B cell (primary cell): Measurements from ENCODE around the gene PKM. TPM values are rescaled to one million over a fixed set of nuclear protein-coding genes. Genes with fewer than 3 reads are reported as not detected.

Experiments used
- ATAC-seq: fragments of 200-7000 bp; cut with Tn5 transposase; one replicate; pipeline ENCODE4 v1.10.0; 2021; ENCODE audit warnings: low read depth, mild to moderate bottlenecking, moderate number of reproducible peaks, moderate library complexity
- CTCF ChIA-PET: fragments of 350-600 bp; sonication (Branson Sonifier 250); formaldehyde crosslinking; loops from one replicate; lab custom pipeline; 2021; ENCODE audit warnings: antibody characterized with exemption, inconsistent platforms; lab: Charles Lee
- POLR2A ChIA-PET: fragments of 350-600 bp; sonication (Branson Sonifier 250); formaldehyde crosslinking; loops from one replicate; lab custom pipeline; 2021; ENCODE audit warnings: antibody characterized with exemption; lab: Charles Lee
- DNase-seq: peaks from one replicate; pipeline ENCODE4 v3.0.0; 2013
- H2AFZ ChIP-seq: 2 replicates; pipeline ENCODE4 v1.6.1; 2012; ENCODE audit warnings: mild to moderate bottlenecking, low read depth, low read length; ENCODE audit not compliant: insufficient read depth, poor library complexity, severe bottlenecking
- H3K27ac ChIP-seq, 2 donors: 1 replicate in 1 of 2; 2 replicates in 1 of 2; pipeline ENCODE4 v1.5.1; 2012 to 2013; ENCODE audit warnings: low read length in 2 of 2, mild to moderate bottlenecking in 2 of 2, moderate library complexity in 1 of 2
- H3K27me3 ChIP-seq, 4 experiments: fragments of 200-600 bp in 1 of 4; sonication (generic) in 1 of 4; replicated peaks in 1 of 4; 1 replicate in 2 of 4; 2 replicates in 2 of 4; pipeline versions ENCODE4 v1.6.1 to v1.7.0; 2013 to 2016; ENCODE audit warnings: low read length in 3 of 4, mild to moderate bottlenecking in 2 of 4, mixed read lengths in 1 of 4, moderate library complexity in 1 of 4; ENCODE audit not compliant: insufficient read depth in 4 of 4, control insufficient read depth in 3 of 4; ENCODE audit errors: control extremely low read depth in 1 of 4
- H3K36me3 ChIP-seq, 2 experiments: replicated peaks in 1 of 2; 1 replicate in 1 of 2; 2 replicates in 1 of 2; pipeline versions ENCODE4 v1.6.1 to v1.7.1; 2013; ENCODE audit warnings: low read length in 1 of 2; ENCODE audit not compliant: insufficient read depth in 2 of 2, control insufficient read depth in 1 of 2; ENCODE audit errors: control extremely low read depth in 1 of 2, extremely low read depth in 1 of 2
- H3K4me1 ChIP-seq, 2 donors: fragments of 200-600 bp in 1 of 2; sonication (generic) in 1 of 2; 1 replicate in 1 of 2; 2 replicates in 1 of 2; pipeline versions ENCODE4 v1.5.1 to v1.6.1; 2013 to 2017; ENCODE audit warnings: low read length in 2 of 2; ENCODE audit not compliant: control insufficient read depth in 2 of 2, insufficient read depth in 2 of 2
- H3K4me2 ChIP-seq: replicated peaks from 2 replicates; pipeline ENCODE3; 2012; ENCODE audit warnings: mild to moderate bottlenecking, low read depth, low read length; ENCODE audit not compliant: poor library complexity, severe bottlenecking
- H3K4me3 ChIP-seq, 5 experiments: fragments of 200-600 bp in 1 of 5; sonication (generic) in 1 of 5; 1 replicate in 3 of 5; 2 replicates in 2 of 5; pipeline versions ENCODE4 v1.5.1 to v1.7.0; 2011 to 2016; ENCODE audit warnings: low read length in 4 of 5, mild to moderate bottlenecking in 4 of 5, low read depth in 2 of 5, control low read depth in 1 of 5, moderate library complexity in 1 of 5; ENCODE audit not compliant: insufficient read depth in 1 of 5; ENCODE audit errors: control extremely low read depth in 1 of 5, extremely low read depth in 1 of 5
- H3K79me2 ChIP-seq: fragments of 200-600 bp; sonication (generic); one replicate; pipeline ENCODE4 v1.6.0; 2016; ENCODE audit warnings: low read length; ENCODE audit not compliant: control insufficient read depth, insufficient read depth
- H3K9ac ChIP-seq: fragments of 200-600 bp; sonication (generic); 2 replicates; pipeline ENCODE4 v1.6.1; 2017; ENCODE audit warnings: mild to moderate bottlenecking, low read length, moderate library complexity
- H3K9me3 ChIP-seq, 3 donors: one replicate each; pipeline versions ENCODE4 v1.6.1 to v1.7.1; 2013; ENCODE audit warnings: low read length in 2 of 3; ENCODE audit not compliant: control insufficient read depth in 2 of 3, insufficient read depth in 1 of 3; ENCODE audit errors: control extremely low read depth in 1 of 3
- H4K20me1 ChIP-seq: 2 replicates; pipeline ENCODE4 v1.6.0; 2012; ENCODE audit warnings: mild to moderate bottlenecking, low read length; ENCODE audit not compliant: insufficient read depth, control insufficient read depth, poor library complexity, severe bottlenecking
- H3K27ac Mint-ChIP-seq: one replicate; pipeline ENCODE4 v1.8.0; 2021; ENCODE audit warnings: mixed read lengths
- H3K27me3 Mint-ChIP-seq: one replicate; pipeline ENCODE4 v1.8.0; 2021; ENCODE audit warnings: mixed read lengths
- H3K4me1 Mint-ChIP-seq: one replicate; pipeline ENCODE4 v1.8.0; 2021; ENCODE audit warnings: mixed read lengths
- H3K4me3 Mint-ChIP-seq: one replicate; pipeline ENCODE4 v1.8.0; 2021; ENCODE audit warnings: mixed read lengths
- H3K9me3 Mint-ChIP-seq: one replicate; pipeline ENCODE4 v1.8.0; 2022; ENCODE audit warnings: mixed read lengths; ENCODE audit not compliant: insufficient read depth
- EZH2 ChIP-seq: IDR thresholded peaks from 2 replicates; pipeline ENCODE4 v1.6.1; 2012; ENCODE audit warnings: borderline replicate concordance, low read depth, mild to moderate bottlenecking, moderate library complexity, low read length; ENCODE audit not compliant: insufficient read depth, poor library complexity, severe bottlenecking
- WGBS: methylation state at CpG from one replicate; pipeline ENCODE4 v1.1.5; 2013; ENCODE audit warnings: missing lambda C conversion rate; ENCODE audit not compliant: insufficient coverage; 5-methylcytosine and 5-hydroxymethylcytosine counted together
- intact Hi-C: fragments of 100-400 bp; cut with micrococcal nuclease; formaldehyde crosslinking; loops from one replicate; pipeline ENCODE4 v1.10.0; 2022
- polyA plus RNA-seq: library from polyadenylated mRNA; depleted of rRNA; stranded (reverse); fragments of >200 nt; gene quantifications from 2 replicates; pipeline ENCODE4 v1.2.3, GENCODE V29; 2012
- total RNA-seq, 2 donors: library from RNA; stranded (reverse); fragments of 120-200 nt in 1 of 2; gene quantifications; 1 replicate in 1 of 2; 2 replicates in 1 of 2; pipeline versions ENCODE4 v1.2.3 to v1.2.4, GENCODE V29; 2013 to 2022
- TF ChIP-seq, protein P1 (sequence below): fragments of 200-600 bp; IDR thresholded peaks from one replicate; pipeline ENCODE4 v1.8.0; 2022; ENCODE audit warnings: antibody characterized with exemption, mild to moderate bottlenecking

PKM gene
- total and polyA plus RNA-seq, 2 donors (not counting 1 experiment from before 2014, with no cell fraction given) = 179 to 323 TPM

DNA sequence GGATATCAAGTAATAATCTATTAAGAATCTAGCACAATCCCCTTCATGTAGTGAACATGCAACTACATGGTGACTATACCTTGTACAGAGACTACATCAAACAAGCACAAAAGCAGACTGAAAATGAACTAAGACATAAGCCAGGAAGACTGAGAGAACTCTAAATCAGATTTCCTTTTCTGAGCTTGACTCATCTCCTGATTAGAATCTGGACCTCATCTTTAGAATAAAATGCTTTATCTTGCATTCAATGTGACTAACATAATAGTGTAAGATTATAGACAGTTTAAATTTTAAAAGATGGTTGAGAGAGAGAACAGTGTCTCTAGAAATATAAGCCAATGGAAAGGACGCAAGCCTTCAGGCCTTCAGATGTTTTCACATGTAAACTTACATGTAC, 17.5 kb upstream of the PKM start:
- Histone ChIP-seq H3K79me2 (no peaks in the 10 kb centered on the region), H3K4me1 (no peaks in the 10 kb centered on the region), H2AFZ (no peak overlapping the region), H4K20me1 (no peaks in the 10 kb centered on the region), H3K4me3 (no peak overlapping the region), H3K9me3 (no peaks in the 10 kb centered on the region), H3K4me2 (no peak overlapping the region), H3K27me3 (no peaks in the 10 kb centered on the region), H3K27ac (no peak overlapping the region), H3K36me3 (peaks cover 9 to 45% of the 10 kb centered on the region in 2 experiments), H3K9ac (no peak overlapping the region)
- no peak for ATAC-seq
- Mint-ChIP-seq H3K27ac (no peak overlapping the region), H3K27me3 (no peaks in the 10 kb centered on the region), H3K4me3 (no peak overlapping the region), H3K4me1 (no peaks in the 10 kb centered on the region), H3K9me3 (no peaks in the 10 kb centered on the region)
- TF ChIP-seq, protein P1, sequence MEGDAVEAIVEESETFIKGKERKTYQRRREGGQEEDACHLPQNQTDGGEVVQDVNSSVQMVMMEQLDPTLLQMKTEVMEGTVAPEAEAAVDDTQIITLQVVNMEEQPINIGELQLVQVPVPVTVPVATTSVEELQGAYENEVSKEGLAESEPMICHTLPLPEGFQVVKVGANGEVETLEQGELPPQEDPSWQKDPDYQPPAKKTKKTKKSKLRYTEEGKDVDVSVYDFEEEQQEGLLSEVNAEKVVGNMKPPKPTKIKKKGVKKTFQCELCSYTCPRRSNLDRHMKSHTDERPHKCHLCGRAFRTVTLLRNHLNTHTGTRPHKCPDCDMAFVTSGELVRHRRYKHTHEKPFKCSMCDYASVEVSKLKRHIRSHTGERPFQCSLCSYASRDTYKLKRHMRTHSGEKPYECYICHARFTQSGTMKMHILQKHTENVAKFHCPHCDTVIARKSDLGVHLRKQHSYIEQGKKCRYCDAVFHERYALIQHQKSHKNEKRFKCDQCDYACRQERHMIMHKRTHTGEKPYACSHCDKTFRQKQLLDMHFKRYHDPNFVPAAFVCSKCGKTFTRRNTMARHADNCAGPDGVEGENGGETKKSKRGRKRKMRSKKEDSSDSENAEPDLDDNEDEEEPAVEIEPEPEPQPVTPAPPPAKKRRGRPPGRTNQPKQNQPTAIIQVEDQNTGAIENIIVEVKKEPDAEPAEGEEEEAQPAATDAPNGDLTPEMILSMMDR = no peak
- no peak for TF ChIP-seq EZH2
- ChIA-PET CTCF (interaction anchor here (0.6 kb wide), 1 partner anchor 12 kb away, joined by 6 read pairs; no protein-coding TSS in a partner anchor), POLR2A (no interaction called here)
- 86% methylated on average over 1 of the region's 1 CpG for WGBS
- intact Hi-C loops = no loop called here
- DNase-seq = no peak

DNA sequence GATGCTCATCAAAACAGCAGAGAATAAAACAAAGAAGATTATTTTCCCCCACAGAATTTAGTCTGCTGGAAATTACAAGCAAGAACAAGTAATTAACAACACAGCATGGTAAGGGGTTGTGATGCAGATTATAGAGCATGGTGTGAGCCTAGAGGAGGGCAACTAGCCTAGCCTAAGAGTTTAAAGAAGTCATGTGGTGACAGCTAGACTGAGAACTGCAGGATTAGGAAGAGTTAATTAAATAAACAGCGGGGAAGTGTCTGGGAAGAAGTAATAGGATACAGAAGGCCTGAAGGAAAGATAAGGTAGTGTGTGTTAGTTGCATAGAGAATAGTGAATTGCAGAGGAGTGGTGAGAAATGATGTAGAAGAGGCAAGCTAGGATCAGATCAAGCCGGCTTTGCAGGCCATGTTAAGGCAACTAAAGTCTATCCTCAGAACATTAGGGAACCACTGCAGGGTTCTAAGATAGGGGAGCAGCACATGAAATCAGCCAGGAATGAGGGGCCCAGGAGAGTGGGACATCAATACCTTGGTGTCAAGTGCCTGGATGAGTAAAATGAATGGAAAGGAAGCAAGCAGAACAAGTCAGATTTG, 11.9 kb upstream of the PKM start:
- intact Hi-C loops = no loop called here
- ChIA-PET CTCF (interaction anchor here (1.0 to 2.1 kb wide), 4 partner anchors 11 to 97 kb away, joined by 3 to 6 read pairs (median 4); no protein-coding TSS in a partner anchor), POLR2A (no interaction called here)
- no peaks in the 10 kb centered on the region for H3K27me3 Mint-ChIP-seq
- Histone ChIP-seq H3K4me2 (no peak overlapping the region), H3K27me3 (no peaks in the 10 kb centered on the region), H3K9me3 (no peaks in the 10 kb centered on the region), H4K20me1 (no peaks in the 10 kb centered on the region), H2AFZ (no peak overlapping the region), H3K27ac (no peak overlapping the region), H3K79me2 (no peaks in the 10 kb centered on the region), H3K36me3 (peaks cover 1 to 33% of the 10 kb centered on the region in 2 experiments), H3K4me1 (no peaks in the 10 kb centered on the region), H3K9ac (no peak overlapping the region), H3K4me3 (no peak overlapping the region)
- no peak for TF ChIP-seq EZH2
- TF ChIP-seq, protein P1 = no peak
- DNase-seq = no peak
- no peak overlapping the region for H3K27ac Mint-ChIP-seq
- WGBS = 94% methylated on average over 2 of the region's 2 CpGs
- ATAC-seq = no peak
- H3K4me3 Mint-ChIP-seq = no peak overlapping the region
- H3K9me3 Mint-ChIP-seq = no peaks in the 10 kb centered on the region
- no peaks in the 10 kb centered on the region for H3K4me1 Mint-ChIP-seq
